COLO829 (cell line): ENCODE measurements around the gene IL18RAP.

Experiments
- DNase-seq: peaks from one replicate; pipeline ENCODE4 v3.0.0; 2012; ENCODE audit warnings: low spot score

IL18RAP gene

GRCh38 chr2:102460467-102460866 is 37.5 kb downstream of the IL18RAP start:
- DNase-seq = no peak

GRCh38 chr2:102461188-102461587 is 38.2 kb downstream of the IL18RAP start:
- DNase-seq = no peak

DNA sequence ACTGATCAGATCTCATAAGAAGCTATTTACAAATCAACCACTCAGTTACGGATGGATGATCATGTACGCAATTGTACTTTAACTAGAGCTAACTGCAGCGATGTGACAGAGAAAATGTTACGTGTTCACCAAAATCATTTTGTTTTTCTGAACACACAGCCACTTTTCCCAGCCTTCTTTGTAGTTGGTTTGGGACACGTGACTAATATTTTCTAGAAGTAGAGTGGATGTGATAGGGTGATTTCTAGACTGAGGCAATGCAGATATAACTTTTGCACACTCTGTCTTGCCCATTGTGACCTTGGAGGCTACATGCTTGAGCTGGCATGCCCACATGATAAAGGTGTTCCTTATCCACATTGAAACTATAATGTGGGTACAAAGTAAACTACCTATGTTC is 40.2 kb downstream of the IL18RAP start:
- DNase-seq = no peak

DNA sequence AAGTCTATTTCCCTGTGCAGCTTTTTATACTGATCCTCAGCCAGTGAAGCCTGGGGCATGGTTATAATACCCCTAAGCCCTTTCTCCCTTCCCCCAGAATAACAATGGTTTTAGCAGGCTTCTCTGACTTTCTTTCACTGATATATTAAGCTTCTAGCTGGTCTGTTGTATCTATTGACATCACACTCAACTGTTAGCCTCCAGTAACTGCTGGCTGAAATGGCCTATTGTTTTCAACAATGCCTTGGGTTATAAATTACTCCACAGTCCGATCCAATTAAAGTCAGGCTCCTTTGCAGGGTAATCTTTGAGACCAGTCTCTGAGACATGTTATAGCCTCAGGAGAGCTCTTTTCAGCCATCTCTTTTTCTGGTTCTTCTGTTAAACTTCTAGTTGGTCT is 47.2 kb downstream of the IL18RAP start:
- no peak for DNase-seq

DNA sequence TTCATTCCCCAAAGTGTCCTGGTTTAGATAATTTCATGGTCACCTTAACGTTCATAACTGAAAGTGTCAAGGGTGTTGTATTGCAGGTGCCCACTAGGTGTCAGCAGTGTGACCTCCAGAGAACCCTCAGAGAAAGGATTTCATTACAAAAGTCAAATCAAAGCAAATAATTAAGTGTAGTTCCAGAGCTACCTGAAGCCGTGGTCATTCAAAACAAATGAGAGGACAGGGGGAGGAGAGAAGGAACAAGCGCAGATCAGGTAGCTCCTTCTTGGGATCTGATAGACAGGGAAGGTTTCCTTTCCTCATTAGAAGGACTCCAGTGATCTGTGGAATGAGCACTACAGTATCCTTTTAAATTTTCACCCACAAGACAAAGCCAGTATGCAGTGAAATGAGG is 50.1 kb downstream of the IL18RAP start, which contains the start of gene SLC9A4:
Gene SLC9A4 (plus strand): TSS at position 207 of the 400 bp plus-strand sequence. CDS start 534 bp downstream, outside the sequence.
- peak; percentile 34 for DNase-seq

DNA sequence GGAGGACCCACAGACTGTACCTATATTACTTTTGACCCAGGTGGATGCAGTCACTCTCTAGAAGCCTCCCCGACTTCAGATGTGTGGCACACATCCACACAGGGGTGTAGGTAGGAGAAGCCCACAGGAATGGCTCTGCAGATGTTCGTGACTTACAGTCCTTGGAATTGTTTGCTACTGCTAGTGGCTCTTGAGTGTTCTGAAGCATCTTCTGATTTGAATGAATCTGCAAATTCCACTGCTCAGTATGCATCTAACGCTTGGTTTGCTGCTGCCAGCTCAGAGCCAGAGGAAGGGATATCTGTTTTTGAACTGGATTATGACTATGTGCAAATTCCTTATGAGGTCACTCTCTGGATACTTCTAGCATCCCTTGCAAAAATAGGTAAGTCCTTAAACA is 50.7 kb downstream of the IL18RAP start:
- no peak for DNase-seq

DNA sequence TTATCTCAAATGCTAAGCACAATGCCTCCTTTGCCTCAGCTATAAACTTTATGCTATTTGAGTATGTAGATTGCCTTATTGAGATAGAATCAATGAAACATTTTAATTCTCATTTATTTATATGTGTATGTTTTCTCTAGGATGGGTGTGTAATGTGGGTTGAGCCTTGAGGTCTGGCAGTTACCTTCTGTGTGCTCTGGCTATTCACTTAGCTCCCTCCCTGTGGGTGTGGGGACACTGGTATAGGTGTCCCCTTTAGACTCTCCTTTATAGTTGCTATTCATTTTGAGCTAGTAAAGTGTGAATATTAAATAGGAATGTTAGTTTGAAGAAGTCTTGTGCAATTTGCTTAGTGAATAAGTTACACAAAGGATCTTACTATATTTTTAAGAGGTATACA is 51.8 kb downstream of the IL18RAP start:
- no peak for DNase-seq

DNA sequence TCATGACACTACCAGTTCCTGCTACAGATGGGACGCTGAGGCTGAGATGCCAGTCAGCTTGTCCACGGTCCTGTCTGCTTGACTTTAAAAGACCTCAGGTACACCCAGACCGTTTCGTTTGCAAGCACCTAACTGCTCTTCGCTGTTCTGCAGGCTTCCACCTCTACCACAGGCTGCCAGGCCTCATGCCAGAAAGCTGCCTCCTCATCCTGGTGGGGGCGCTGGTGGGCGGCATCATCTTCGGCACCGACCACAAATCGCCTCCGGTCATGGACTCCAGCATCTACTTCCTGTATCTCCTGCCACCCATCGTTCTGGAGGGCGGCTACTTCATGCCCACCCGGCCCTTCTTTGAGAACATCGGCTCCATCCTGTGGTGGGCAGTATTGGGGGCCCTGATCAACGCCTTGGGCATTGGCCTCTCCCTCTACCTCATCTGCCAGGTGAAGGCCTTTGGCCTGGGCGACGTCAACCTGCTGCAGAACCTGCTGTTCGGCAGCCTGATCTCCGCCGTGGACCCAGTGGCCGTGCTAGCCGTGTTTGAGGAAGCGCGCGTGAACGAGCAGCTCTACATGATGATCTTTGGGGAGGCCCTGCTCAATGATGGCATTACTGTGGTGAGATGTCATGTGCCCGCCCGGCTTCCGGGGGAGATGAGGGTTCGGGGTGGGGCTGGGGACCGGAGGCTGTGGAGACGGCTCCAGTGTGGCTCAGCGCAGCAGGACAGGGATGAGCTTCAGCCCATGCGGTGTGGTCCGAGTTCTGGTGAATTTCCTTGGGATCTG is 55.9 kb downstream of the IL18RAP start:
- no peak for DNase-seq

DNA sequence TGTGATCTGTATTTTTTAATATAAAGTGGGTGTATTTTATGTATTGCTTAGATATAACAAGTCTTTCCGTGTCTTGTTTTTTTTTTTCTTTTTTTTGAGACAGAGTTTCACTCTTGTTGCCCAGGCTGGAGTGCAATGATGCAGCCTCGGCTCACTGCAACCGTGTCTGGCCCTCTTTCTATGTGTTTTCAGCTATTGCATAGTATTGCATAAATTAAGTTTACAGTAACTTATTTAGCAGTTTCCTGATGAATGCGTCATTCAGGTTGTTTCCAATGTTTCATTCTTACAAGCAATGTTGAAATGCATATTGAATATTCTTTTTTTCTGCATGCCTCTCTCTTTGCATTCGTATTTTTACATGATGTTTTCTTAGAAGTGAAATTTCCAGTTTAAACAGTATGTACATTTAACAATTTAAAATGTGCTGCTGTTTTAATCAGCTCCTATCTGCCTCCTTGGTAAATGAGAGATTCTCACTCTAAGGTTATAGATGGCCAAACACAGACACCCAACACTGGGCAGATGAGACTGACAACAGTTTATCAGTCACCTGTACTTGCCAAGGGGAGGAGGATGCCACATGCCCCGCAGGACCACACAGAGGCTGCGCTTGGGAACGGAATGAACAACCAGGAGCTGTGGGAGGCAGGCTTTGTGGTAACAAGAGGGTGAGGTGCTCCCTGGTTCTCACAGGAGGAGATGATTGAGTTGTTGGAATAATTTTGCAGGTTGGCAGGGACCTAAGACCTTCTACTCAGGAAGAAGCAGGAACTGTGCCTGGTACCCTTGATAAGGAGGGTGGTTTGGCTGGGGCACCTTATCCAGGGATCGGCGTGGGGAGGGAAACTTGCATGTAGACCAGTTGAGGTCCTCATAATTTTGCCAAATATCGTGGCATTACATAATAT is 57.6 kb downstream of the IL18RAP start:
- DNase-seq = no peak

DNA sequence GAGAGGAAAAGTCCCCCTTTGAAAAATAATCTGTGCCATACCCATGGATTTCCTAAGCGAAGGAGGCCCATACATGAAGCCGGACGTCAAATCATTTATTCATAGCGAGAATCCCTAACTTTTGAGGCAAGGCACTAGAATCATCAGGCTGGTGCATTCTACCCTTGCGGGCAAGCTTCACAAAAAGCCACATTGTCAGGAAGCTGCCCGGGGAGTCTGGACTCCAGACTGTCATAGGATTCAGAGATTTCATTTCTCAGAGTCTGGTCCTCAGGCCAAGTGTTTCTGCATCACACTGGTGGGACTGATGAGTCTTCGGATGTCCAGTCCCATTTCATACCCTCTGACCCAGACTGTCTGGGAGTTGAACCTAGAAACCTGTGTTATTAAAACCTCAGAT is 59.0 kb downstream of the IL18RAP start:
- no peak for DNase-seq

- DNase-seq = no peak
Measured at GRCh38 chr2:102483086-102483485, 60.1 kb downstream of the IL18RAP start.

- DNase-seq = no peak
Measured at GRCh38 chr2:102484310-102485061, 61.5 kb downstream of the IL18RAP start.

DNA sequence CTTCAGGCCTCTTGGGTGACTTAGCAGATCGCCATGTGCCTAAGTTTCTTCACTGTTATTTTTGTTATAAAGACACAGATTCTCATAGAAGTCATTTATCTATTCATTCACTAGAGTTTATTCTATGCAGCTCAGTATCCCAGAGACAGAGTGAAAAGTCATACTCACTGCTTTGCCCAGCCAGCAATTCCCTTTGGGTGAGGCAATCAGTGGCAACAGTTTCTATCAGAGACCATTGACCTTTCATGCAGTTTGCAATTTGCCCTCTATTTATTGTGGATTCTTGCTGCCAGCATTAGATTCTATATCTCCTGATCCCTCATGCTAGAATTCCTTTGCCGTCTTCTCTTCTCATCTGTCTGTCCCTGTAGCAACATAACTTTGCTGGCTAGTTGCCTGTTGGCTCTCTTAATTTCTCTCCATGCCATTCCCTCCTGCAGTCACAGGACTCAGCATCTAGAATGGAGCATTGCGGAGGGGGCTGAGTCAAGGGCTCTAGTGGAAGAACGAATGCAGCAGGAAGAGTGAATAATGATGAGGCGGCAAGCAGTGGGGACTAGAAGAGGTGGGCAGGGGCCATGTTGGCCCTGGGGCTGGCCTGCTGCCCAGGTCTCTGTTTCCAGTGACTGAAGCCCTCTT is 62.3 kb downstream of the IL18RAP start:
- no peak for DNase-seq

- DNase-seq = no peak
Measured at GRCh38 chr2:102486941-102487702, 64.2 kb downstream of the IL18RAP start.

DNA sequence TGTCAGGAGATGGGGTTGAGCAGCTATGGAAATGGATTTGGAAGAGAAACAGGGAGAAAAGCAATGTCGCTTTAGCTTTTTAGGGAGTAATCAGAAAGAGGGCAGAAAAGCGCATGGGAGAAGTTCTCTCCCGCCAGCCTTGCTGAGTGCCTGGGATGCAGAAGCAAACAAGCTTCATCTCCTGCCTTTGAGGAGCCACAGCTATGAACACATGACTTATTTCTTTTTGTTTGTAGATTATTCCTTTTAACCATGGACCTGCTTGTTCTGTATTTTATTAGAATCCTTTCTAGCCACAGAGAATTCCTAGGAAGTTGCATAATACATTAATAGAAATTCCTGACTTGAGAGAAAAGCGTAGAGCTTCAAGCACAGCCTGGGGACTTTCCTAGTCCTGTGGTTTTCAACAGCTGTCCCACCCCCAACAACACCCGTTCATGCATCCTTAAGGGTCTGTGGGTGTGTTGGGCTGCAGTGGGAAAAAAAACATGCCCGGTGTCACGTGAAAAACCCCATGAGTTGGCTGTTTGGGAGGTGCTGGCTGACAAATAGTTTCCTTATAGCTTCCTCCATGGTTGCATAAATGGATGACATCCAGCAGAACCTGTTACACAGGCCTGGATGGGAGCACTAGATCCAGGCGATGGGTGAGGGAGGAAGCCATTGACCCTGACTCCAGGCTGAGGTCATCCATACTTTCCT is 65.0 kb downstream of the IL18RAP start:
- no peak for DNase-seq

DNA sequence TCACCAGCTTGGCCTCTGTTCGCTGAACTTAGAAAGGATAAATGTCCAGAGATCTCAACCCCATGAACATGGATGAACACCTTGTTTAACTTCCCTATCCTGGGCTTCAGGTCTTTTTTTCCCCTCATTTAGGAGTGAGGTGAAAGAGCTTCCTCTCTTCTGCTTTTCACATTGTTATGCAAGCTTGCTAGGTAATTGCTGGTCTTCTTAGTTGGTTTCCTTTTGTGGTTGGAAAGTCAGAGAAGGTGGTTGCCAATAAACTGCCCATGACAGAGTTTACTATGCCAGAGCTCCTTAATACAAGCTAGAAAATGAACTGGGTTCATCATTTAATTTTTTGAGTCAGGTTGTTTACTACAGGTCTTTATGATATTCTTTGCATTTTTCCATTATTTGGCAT is 66.7 kb downstream of the IL18RAP start:
- DNase-seq = no peak

- DNase-seq = no peak
Measured at GRCh38 chr2:102492006-102492405, 69.0 kb downstream of the IL18RAP start.

GRCh38 chr2:102494570-102494969 is 71.6 kb downstream of the IL18RAP start:
- DNase-seq = no peak

- DNase-seq = no peak
Measured at GRCh38 chr2:102498414-102498813, 75.5 kb downstream of the IL18RAP start.

- DNase-seq = no peak
Measured at GRCh38 chr2:102499558-102499957, 76.6 kb downstream of the IL18RAP start.
